Muscle of leg (tissue), 11 donors: ENCODE data around the gene TMEM132D. TPM values are rescaled to one million over a fixed set of nuclear protein-coding genes. Genes with fewer than 3 reads are reported as not detected.

ENCODE experiments used
- DNase-seq: peaks from one replicate; pipeline ENCODE4 v3.0.0; 2013
- H3K27ac ChIP-seq: one replicate; pipeline ENCODE4 v1.5.1; 2013; ENCODE audit warnings: mild to moderate bottlenecking, low read length, control low read depth
- H3K27me3 ChIP-seq: one replicate; pipeline ENCODE4 v1.6.1; 2013; ENCODE audit warnings: low read length; ENCODE audit not compliant: control insufficient read depth, insufficient read depth
- H3K36me3 ChIP-seq: one replicate; pipeline ENCODE4 v1.6.1; 2013; ENCODE audit warnings: low read length; ENCODE audit not compliant: control insufficient read depth, insufficient read depth
- H3K4me1 ChIP-seq: one replicate; pipeline ENCODE4 v1.6.1; 2013; ENCODE audit warnings: low read length; ENCODE audit not compliant: control insufficient read depth, insufficient read depth
- H3K4me3 ChIP-seq: one replicate; pipeline ENCODE4 v1.5.1; 2013; ENCODE audit warnings: low read length, control low read depth
- H3K9me3 ChIP-seq: replicated peaks from 2 replicates; pipeline ENCODE4 v1.6.1; 2013; ENCODE audit warnings: low read depth, low read length; ENCODE audit not compliant: control insufficient read depth
- WGBS: methylation state at CpG from one replicate; pipeline ENCODE4 v1.1.5; 2013; ENCODE audit warnings: missing lambda C conversion rate; ENCODE audit not compliant: insufficient coverage; 5-methylcytosine and 5-hydroxymethylcytosine counted together
- polyA plus RNA-seq, 8 donors: library from polyadenylated mRNA; unstranded; fragments of 120-200 nt; gene quantifications; one replicate each; pipeline versions ENCODE4 v1.2.1 to v1.2.3, GENCODE V29; 2013; ENCODE audit warnings: inconsistent platforms in 1 of 8, low replicate concordance in 1 of 8; ENCODE audit not compliant: insufficient read length in 8 of 8, insufficient read depth in 1 of 8
- total RNA-seq: library from RNA; stranded (reverse); fragments of 120-200 nt; gene quantifications from one replicate; pipeline ENCODE4 v1.2.4, GENCODE V29; 2013

TMEM132D gene
- total and polyA plus RNA-seq, 9 donors: 0.44 to 2.0 (median 0.85) TPM

GRCh38 chr12:129789921-129790320 is 113.9 kb downstream of the TMEM132D start:
- WGBS: 89% methylated on average over 14 of the region's 14 CpGs
- Histone ChIP-seq H3K4me3 (no peak overlapping the region), H3K36me3 (no peaks in the 10 kb centered on the region), H3K4me1 (no peaks in the 10 kb centered on the region), H3K9me3 (peaks cover 3% of the 10 kb centered on the region), H3K27ac (no peak overlapping the region), H3K27me3 (no peaks in the 10 kb centered on the region)
- no peak for DNase-seq

DNA sequence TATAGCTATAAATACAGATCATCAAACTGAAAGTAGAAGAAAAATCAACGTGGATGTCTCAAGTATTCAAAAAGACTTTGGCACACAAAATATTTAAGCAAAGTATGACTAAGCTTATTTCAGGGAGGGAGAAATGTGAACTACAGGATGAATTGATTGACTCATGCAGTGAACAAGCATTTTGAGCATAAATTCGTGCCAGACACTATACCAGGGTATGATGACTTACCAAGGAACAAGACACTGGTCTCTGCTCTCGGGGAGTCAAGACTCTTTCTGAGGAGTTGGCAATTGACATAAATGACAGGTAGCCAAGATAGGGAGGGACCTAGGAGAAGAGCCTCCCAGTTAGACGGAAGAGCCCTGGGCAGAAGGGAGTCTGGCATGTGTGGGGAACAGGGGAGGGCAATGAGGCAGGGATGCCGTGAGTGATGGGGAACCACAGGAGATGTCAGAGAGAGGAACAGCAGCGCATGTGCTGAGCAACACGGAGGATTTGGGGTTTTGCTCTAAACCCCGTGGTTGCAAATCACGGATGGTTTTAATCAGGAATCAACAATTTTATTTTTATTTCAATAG is 115.2 kb downstream of the TMEM132D start:
- H3K9me3 ChIP-seq: peaks cover 3% of the 10 kb centered on the region
- 76% methylated on average over 6 of the region's 9 CpGs for WGBS
- no peak for DNase-seq

DNA sequence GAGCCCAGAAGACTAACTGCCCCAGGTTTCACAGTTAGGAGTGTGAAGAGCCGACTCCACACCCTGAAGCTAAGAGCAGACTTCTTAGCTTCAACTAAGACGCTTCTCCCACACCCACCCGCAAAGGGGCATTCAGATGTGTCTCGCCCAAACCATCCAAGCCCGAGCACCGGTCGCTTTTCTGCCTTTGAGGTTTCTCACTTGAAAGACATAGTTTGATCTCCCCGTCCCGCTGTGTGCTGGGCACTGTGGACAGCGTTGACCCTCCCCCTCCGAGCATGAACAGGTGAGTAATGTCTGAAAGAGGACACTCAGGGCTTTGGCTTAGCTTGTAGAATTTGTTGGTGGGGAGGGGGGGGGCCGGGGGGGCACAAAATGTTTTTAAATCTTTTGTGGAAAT is 123.8 kb downstream of the TMEM132D start:
- no peaks in the 10 kb centered on the region for H3K27me3 ChIP-seq
- no peaks in the 10 kb centered on the region for H3K4me1 ChIP-seq
- H3K36me3 ChIP-seq: no peaks in the 10 kb centered on the region
- no peak overlapping the region for H3K27ac ChIP-seq
- DNase-seq: no peak
- 77% methylated on average over 11 of the region's 12 CpGs for WGBS
- H3K4me3 ChIP-seq: no peak overlapping the region
- H3K9me3 ChIP-seq: no peaks in the 10 kb centered on the region

More for the DNA sequence above, 115.2 kb downstream of the TMEM132D start:
- Histone ChIP-seq H3K36me3 (no peaks in the 10 kb centered on the region), H3K27me3 (no peaks in the 10 kb centered on the region), H3K4me3 (no peak overlapping the region), H3K27ac (no peak overlapping the region), H3K4me1 (no peaks in the 10 kb centered on the region)

DNA sequence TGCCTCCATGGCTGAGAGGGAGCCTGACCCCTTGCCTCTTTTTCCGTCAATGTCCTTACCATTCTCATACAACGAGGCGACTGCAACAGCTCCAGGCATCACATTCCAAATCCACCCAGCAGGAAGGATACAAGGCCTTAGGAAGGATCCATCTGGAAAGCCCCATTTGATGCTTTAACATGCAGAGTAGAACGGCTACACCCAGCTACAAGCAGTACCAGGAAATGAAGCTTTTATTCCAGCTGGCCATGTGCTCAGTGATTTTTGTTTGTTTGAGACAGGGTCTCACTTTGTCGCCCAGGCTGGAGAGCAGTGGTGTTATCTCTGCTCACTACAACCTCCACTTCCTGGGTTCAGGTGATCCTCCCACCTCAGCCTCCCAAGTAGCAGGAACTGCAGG is 124.8 kb downstream of the TMEM132D start:
- Histone ChIP-seq H3K36me3 (no peaks in the 10 kb centered on the region), H3K27me3 (no peaks in the 10 kb centered on the region), H3K4me1 (no peaks in the 10 kb centered on the region), H3K27ac (no peak overlapping the region), H3K4me3 (no peak overlapping the region), H3K9me3 (no peaks in the 10 kb centered on the region)
- no peak for DNase-seq
- no CpG with 5 or more reads among the region's 5 CpGs for WGBS

GRCh38 chr12:129776977-129777667 is 126.7 kb downstream of the TMEM132D start:
- H3K4me3 ChIP-seq: no peak overlapping the region
- DNase-seq: no peak
- WGBS: 76% methylated on average over 8 of the region's 10 CpGs
- H3K4me1 ChIP-seq: no peaks in the 10 kb centered on the region
- H3K27me3 ChIP-seq: no peaks in the 10 kb centered on the region
- no peak overlapping the region for H3K27ac ChIP-seq
- no peaks in the 10 kb centered on the region for H3K36me3 ChIP-seq
- H3K9me3 ChIP-seq: no peaks in the 10 kb centered on the region

GRCh38 chr12:129772501-129773493 is 131.0 kb downstream of the TMEM132D start:
- 85% methylated on average over 10 of the region's 17 CpGs for WGBS
- Histone ChIP-seq H3K27ac (no peak overlapping the region), H3K36me3 (no peaks in the 10 kb centered on the region), H3K4me1 (no peaks in the 10 kb centered on the region), H3K27me3 (peaks cover 2% of the 10 kb centered on the region), H3K9me3 (no peaks in the 10 kb centered on the region), H3K4me3 (no peak overlapping the region)
- DNase-seq: no peak

DNA sequence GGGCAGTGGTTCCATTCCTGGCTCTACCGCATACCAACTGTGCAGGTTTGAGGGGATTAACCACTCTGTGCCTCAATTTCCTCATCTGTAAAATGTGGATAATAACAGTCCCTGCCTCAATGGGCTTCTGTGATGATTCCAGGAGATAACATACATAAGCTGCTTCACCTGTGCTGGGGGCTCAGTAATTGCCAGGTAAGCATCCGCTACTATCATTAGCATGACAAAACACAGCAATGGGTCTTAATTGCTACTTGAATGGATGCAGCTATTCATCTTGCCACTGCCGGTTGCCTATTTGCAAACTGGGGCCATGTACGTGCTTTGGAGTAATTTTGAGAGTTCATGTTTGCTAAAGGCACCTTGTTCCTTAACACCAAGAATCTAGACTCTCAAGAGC is 132.6 kb downstream of the TMEM132D start:
- Histone ChIP-seq H3K27ac (no peak overlapping the region), H3K27me3 (peaks cover 2% of the 10 kb centered on the region), H3K4me1 (no peaks in the 10 kb centered on the region), H3K9me3 (no peaks in the 10 kb centered on the region), H3K36me3 (no peaks in the 10 kb centered on the region), H3K4me3 (no peak overlapping the region)
- WGBS: 80% methylated on average over 1 of the region's 4 CpGs
- DNase-seq: no peak

DNA sequence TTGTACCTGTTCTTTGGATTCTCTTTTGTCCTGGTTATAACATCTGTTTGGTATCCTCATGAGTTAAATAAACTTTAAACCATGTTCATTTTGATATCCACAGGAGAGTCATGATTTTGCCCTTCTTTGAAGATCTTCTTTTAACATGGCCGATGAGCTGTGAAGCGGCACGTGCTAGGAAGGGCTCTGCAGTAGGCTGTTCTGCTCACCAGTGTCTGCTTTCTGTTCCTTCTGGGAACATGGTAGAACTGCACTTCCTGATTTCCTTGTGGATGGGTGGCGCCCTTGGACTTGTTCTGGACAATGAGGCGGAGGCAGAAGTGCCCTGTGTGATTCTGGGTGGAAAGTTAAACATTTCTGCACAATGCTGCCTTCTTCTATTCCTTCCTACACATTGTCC is 138.1 kb downstream of the TMEM132D start:
- no peaks in the 10 kb centered on the region for H3K36me3 ChIP-seq
- H3K9me3 ChIP-seq: peaks cover 6% of the 10 kb centered on the region
- H3K27me3 ChIP-seq: no peaks in the 10 kb centered on the region
- H3K4me1 ChIP-seq: no peaks in the 10 kb centered on the region
- no peak overlapping the region for H3K27ac ChIP-seq
- WGBS: 100% methylated on average over 3 of the region's 5 CpGs
- no peak overlapping the region for H3K4me3 ChIP-seq
- no peak for DNase-seq

DNA sequence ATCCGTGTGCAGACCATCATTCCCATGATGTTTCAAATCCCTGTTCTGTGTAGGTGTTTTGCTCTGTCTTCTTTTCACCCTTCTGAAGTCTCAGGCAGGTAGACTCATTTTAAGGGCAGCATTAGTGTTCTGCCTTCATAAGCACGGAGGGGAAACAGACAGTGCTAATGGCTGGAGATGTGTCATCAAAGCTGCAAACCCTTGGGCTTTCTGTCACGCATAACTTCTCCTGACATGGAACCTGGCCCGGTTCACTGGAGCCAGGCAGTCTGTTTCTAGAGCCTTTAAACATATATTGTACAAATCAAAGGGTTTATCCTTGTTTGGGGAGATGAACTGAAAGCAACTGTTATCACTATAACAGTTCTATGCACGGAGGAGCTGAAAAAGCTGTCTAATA is 141.4 kb downstream of the TMEM132D start:
- no peaks in the 10 kb centered on the region for H3K36me3 ChIP-seq
- no peaks in the 10 kb centered on the region for H3K4me1 ChIP-seq
- H3K27me3 ChIP-seq: no peaks in the 10 kb centered on the region
- H3K27ac ChIP-seq: no peak overlapping the region
- DNase-seq: no peak
- H3K4me3 ChIP-seq: no peak overlapping the region
- H3K9me3 ChIP-seq: peaks cover 6% of the 10 kb centered on the region
- 70% methylated on average over 2 of the region's 5 CpGs for WGBS

GRCh38 chr12:129753586-129753985 is 150.2 kb downstream of the TMEM132D start:
- no peaks in the 10 kb centered on the region for H3K9me3 ChIP-seq
- H3K4me3 ChIP-seq: no peak overlapping the region
- H3K36me3 ChIP-seq: no peaks in the 10 kb centered on the region
- H3K4me1 ChIP-seq: no peaks in the 10 kb centered on the region
- 58% methylated on average over 4 of the region's 6 CpGs for WGBS
- H3K27me3 ChIP-seq: no peaks in the 10 kb centered on the region
- no peak overlapping the region for H3K27ac ChIP-seq
- DNase-seq: no peak
